Adrenal gland (tissue), 5 donors: ENCODE data around the gene CHRNA10.

ENCODE experiments used
- POLR2A ChIP-seq, 2 donors: fragments of 450-650 bp; IDR thresholded peaks; one replicate each; pipeline ENCODE4 v1.6.1; 2017; ENCODE audit warnings: antibody characterized with exemption in 2 of 2, mild to moderate bottlenecking in 2 of 2, moderate library complexity in 1 of 2
- TF ChIP-seq, protein P1 (sequence below), 6 experiments: fragments of 450-650 bp in 4 of 6; fragments of 200-600 bp in 2 of 6; sonication (generic) in 1 of 6; IDR thresholded peaks; 1 replicate in 5 of 6; 2 replicates in 1 of 6; pipeline versions ENCODE4 v1.5.1 to v1.8.0; 2016 to 2021; ENCODE audit warnings: antibody characterized with exemption in 6 of 6, mild to moderate bottlenecking in 2 of 6, moderate library complexity in 1 of 6
- donor health status: DM: no; HTN: no; CAD: no.

DNA sequence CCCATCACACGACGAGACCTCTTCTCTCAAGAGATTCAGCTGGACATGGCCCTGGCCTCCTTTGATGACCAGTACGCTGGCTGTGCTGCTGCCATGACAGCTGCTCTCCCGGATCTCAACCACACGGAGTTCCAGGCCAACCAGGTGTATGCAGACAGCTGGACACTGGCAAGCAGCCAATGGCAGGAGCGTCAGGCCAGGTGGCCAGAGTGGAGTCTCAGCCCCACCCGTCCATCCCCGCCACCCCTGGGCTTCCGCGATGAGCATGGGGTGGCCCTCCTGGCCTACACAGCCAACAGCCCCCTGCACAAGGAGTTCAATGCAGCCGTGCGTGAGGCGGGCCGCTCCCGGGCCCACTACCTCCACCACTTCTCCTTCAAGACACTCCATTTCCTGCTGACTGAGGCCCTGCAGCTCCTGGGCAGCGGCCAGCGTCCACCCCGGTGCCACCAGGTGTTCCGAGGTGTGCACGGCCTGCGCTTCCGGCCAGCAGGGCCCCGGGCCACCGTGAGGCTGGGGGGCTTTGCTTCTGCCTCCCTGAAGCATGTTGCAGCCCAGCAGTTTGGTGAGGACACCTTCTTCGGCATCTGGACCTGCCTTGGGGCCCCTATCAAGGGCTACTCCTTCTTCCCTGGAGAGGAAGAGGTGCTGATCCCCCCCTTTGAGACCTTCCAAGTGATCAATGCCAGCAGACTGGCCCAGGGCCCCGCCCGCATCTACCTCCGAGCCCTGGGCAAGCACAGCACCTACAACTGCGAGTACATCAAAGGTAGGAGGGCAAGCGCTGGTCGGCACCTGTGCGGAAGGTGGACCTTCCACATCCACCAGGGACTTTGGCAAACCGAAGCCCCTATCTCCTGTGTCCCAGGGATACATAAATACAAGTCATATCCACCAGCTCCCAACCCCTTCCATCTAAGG, 11.3 kb downstream of the CHRNA10 start:
- TF ChIP-seq, protein P1, sequence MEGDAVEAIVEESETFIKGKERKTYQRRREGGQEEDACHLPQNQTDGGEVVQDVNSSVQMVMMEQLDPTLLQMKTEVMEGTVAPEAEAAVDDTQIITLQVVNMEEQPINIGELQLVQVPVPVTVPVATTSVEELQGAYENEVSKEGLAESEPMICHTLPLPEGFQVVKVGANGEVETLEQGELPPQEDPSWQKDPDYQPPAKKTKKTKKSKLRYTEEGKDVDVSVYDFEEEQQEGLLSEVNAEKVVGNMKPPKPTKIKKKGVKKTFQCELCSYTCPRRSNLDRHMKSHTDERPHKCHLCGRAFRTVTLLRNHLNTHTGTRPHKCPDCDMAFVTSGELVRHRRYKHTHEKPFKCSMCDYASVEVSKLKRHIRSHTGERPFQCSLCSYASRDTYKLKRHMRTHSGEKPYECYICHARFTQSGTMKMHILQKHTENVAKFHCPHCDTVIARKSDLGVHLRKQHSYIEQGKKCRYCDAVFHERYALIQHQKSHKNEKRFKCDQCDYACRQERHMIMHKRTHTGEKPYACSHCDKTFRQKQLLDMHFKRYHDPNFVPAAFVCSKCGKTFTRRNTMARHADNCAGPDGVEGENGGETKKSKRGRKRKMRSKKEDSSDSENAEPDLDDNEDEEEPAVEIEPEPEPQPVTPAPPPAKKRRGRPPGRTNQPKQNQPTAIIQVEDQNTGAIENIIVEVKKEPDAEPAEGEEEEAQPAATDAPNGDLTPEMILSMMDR (IDR thresholded peaks at IDR 0.05), result no peak
- no peak for TF ChIP-seq POLR2A (IDR thresholded peaks at IDR 0.05)
